HEK293 (cell line): ENCODE results near the gene MYCN.

Experiments used
- AEBP2 ChIP-seq: fragments of 450-650 bp; formaldehyde crosslinking; IDR thresholded peaks from 2 replicates; pipeline ENCODE4 v1.5.1; 2016; ENCODE audit warnings: missing biosample characterization, missing genetic modification characterization, borderline replicate concordance
- KLF10 ChIP-seq: fragments of 450-650 bp; IDR thresholded peaks from 2 replicates; pipeline ENCODE4 v1.5.1; 2018; ENCODE audit warnings: missing biosample characterization, mild to moderate bottlenecking, missing genetic modification characterization
- PRDM4 ChIP-seq: fragments of 450-650 bp; formaldehyde crosslinking; IDR thresholded peaks from 2 replicates; pipeline ENCODE4 v1.5.1; 2017; ENCODE audit warnings: missing biosample characterization, missing genetic modification characterization
- SP2 ChIP-seq: fragments of 450-650 bp; formaldehyde crosslinking; IDR thresholded peaks from 2 replicates; pipeline ENCODE4 v1.5.1; 2016; ENCODE audit warnings: missing biosample characterization, missing genetic modification characterization
- ZNF2 ChIP-seq: fragments of 450-650 bp; formaldehyde crosslinking; IDR thresholded peaks from 2 replicates; pipeline ENCODE4 v1.5.1; 2016; ENCODE audit warnings: missing biosample characterization, missing genetic modification characterization
- ZNF202 ChIP-seq: fragments of 450-650 bp; formaldehyde crosslinking; IDR thresholded peaks from 2 replicates; pipeline ENCODE4 v1.5.1; 2016; ENCODE audit warnings: missing biosample characterization, missing genetic modification characterization, borderline replicate concordance
- ZNF423 ChIP-seq: fragments of 450-650 bp; formaldehyde crosslinking; IDR thresholded peaks from 2 replicates; pipeline ENCODE4 v1.5.1; 2016; ENCODE audit warnings: missing biosample characterization, missing genetic modification characterization
- ZNF510 ChIP-seq: fragments of 450-650 bp; formaldehyde crosslinking; IDR thresholded peaks from 2 replicates; pipeline ENCODE4 v1.5.1; 2018; ENCODE audit warnings: mild to moderate bottlenecking, missing genetic modification characterization, missing biosample characterization; ENCODE audit not compliant: insufficient replicate concordance
- ZNF580 ChIP-seq: fragments of 450-650 bp; formaldehyde crosslinking; IDR thresholded peaks from 2 replicates; pipeline ENCODE4 v1.5.1; 2016; ENCODE audit warnings: missing biosample characterization, missing genetic modification characterization
- ZNF621 ChIP-seq: fragments of 450-650 bp; formaldehyde crosslinking; IDR thresholded peaks from 2 replicates; pipeline ENCODE4 v1.5.1; 2017; ENCODE audit warnings: missing biosample characterization, missing genetic modification characterization
- ZNF692 ChIP-seq: fragments of 450-650 bp; formaldehyde crosslinking; IDR thresholded peaks from 2 replicates; pipeline ENCODE4 v1.5.1; 2016; ENCODE audit warnings: missing biosample characterization, missing genetic modification characterization
- ZNF792 ChIP-seq: fragments of 450-650 bp; formaldehyde crosslinking; IDR thresholded peaks from 2 replicates; pipeline ENCODE4 v1.5.1; 2016; ENCODE audit warnings: missing biosample characterization, missing genetic modification characterization
- TF ChIP-seq, protein P1 (sequence below): fragments of 450-650 bp; formaldehyde crosslinking; IDR thresholded peaks from 2 replicates; pipeline ENCODE4 v1.5.1; 2016; ENCODE audit warnings: missing biosample characterization, missing genetic modification characterization
- TF ChIP-seq, protein P2 (sequence below): fragments of 450-650 bp; formaldehyde crosslinking; IDR thresholded peaks from 2 replicates; pipeline ENCODE4 v1.5.1; 2016; ENCODE audit warnings: missing biosample characterization, missing genetic modification characterization

DNA sequence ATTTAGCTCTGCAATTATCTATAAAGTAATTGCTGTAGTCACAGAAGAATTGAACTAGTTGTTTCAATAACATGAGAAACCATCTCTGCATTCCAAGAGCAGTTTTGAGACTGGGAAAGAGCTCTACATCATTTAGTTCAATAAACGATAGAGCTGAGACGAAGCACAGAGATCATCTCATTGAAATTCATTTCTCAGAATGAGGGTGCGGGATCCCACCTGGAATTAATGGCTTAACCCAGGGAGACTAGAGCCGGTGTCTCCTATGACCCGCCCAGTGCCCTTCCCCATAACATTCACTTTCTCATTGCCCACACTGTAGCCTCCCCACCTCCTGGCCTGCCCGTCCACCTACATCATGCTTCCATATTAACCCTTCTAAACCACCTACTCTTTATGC, 8.8 kb downstream of the MYCN start:
- TF ChIP-seq, protein P1, sequence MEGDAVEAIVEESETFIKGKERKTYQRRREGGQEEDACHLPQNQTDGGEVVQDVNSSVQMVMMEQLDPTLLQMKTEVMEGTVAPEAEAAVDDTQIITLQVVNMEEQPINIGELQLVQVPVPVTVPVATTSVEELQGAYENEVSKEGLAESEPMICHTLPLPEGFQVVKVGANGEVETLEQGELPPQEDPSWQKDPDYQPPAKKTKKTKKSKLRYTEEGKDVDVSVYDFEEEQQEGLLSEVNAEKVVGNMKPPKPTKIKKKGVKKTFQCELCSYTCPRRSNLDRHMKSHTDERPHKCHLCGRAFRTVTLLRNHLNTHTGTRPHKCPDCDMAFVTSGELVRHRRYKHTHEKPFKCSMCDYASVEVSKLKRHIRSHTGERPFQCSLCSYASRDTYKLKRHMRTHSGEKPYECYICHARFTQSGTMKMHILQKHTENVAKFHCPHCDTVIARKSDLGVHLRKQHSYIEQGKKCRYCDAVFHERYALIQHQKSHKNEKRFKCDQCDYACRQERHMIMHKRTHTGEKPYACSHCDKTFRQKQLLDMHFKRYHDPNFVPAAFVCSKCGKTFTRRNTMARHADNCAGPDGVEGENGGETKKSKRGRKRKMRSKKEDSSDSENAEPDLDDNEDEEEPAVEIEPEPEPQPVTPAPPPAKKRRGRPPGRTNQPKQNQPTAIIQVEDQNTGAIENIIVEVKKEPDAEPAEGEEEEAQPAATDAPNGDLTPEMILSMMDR (tag by site-specific recombination) = no peak
- TF ChIP-seq ZNF510 (tag by site-specific recombination) (no peak), KLF10 (tag by site-specific recombination) (no peak), ZNF792 (tag by site-specific recombination) (no peak), ZNF2 (no peak), ZNF202 (tag by site-specific recombination) (no peak), AEBP2 (tag by site-specific recombination) (no peak), ZNF580 (tag by site-specific recombination) (no peak), SP2 (tag by site-specific recombination) (no peak), PRDM4 (tag by site-specific recombination) (no peak), ZNF692 (tag by site-specific recombination) (no peak), ZNF621 (tag by site-specific recombination) (no peak), ZNF423 (no peak)
- TF ChIP-seq, protein P2, sequence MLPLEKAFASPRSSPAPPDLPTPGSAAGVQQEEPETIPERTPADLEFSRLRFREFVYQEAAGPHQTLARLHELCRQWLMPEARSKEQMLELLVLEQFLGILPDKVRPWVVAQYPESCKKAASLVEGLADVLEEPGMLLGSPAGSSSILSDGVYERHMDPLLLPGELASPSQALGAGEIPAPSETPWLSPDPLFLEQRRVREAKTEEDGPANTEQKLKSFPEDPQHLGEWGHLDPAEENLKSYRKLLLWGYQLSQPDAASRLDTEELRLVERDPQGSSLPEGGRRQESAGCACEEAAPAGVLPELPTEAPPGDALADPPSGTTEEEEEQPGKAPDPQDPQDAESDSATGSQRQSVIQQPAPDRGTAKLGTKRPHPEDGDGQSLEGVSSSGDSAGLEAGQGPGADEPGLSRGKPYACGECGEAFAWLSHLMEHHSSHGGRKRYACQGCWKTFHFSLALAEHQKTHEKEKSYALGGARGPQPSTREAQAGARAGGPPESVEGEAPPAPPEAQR (tag by site-specific recombination) = no peak
